Neural progenitor cell (in vitro differentiated cells): ENCODE measurements around the gene BRCA1. TPM values are rescaled to one million over a fixed set of nuclear protein-coding genes. Genes with fewer than 3 reads are reported as not detected.
"Not testable (repeated sequence)": the region's sequence is repeated elsewhere in the genome, so short reads cannot be mapped to it uniquely, and the experiment has no call there.

ENCODE experiments used
- DNase-seq: peaks from one replicate; pipeline ENCODE4 v3.0.0-alpha.2; 2016; ENCODE audit warnings: low spot score
- H2AFZ ChIP-seq: fragments of 200-600 bp; sonication (generic); replicated peaks from 2 replicates; pipeline ENCODE4 v1.6.1; 2016; ENCODE audit warnings: antibody characterized with exemption
- H3F3A ChIP-seq: fragments of 200-600 bp; sonication (generic); 2 replicates; pipeline ENCODE4 v1.6.1; 2016; ENCODE audit warnings: antibody characterized with exemption, low read depth
- H3K27ac ChIP-seq: fragments of 200-600 bp; sonication (generic); 2 replicates; pipeline ENCODE4 v1.5.1; 2016; ENCODE audit warnings: mild to moderate bottlenecking
- H3K27me3 ChIP-seq: fragments of 200-600 bp; sonication (generic); 2 replicates; pipeline ENCODE4 v1.6.1; 2016; ENCODE audit warnings: mild to moderate bottlenecking, moderate library complexity
- H3K36me3 ChIP-seq: fragments of 200-600 bp; sonication (generic); 2 replicates; pipeline ENCODE4 v1.5.1; 2016
- H3K4me1 ChIP-seq: fragments of 200-600 bp; sonication (generic); 2 replicates; pipeline ENCODE4 v1.6.1; 2016; ENCODE audit warnings: mixed run types
- H3K4me2 ChIP-seq: fragments of 200-600 bp; sonication (generic); 2 replicates; pipeline ENCODE4 v1.6.1; 2016
- H3K4me3 ChIP-seq: fragments of 200-600 bp; sonication (generic); 2 replicates; pipeline ENCODE4 v1.5.1; 2016
- H3K79me2 ChIP-seq: fragments of 200-600 bp; sonication (generic); 2 replicates; pipeline ENCODE4 v1.6.1; 2016; ENCODE audit warnings: low read depth
- H3K9ac ChIP-seq: fragments of 200-600 bp; sonication (generic); 2 replicates; pipeline ENCODE4 v1.6.1; 2016
- H3K9me3 ChIP-seq: fragments of 200-600 bp; sonication (generic); 2 replicates; pipeline ENCODE4 v1.5.1; 2016; ENCODE audit warnings: low read depth
- H4K20me1 ChIP-seq: fragments of 200-600 bp; sonication (generic); 2 replicates; pipeline ENCODE4 v1.6.1; 2016; ENCODE audit warnings: low read depth
- H3K27ac Mint-ChIP-seq: 3 replicates; pipeline ENCODE4 v1.8.0; 2021; ENCODE audit warnings: mixed read lengths
- H3K27me3 Mint-ChIP-seq: 2 replicates; pipeline ENCODE4 v1.8.0; 2022; ENCODE audit warnings: low read depth, mild to moderate bottlenecking, inconsistent platforms, moderate library complexity, mixed read lengths; ENCODE audit not compliant: insufficient read depth
- H3K36me3 Mint-ChIP-seq: 3 replicates; pipeline ENCODE4 v1.8.0; 2021; ENCODE audit warnings: mixed read lengths
- H3K4me1 Mint-ChIP-seq: 3 replicates; pipeline ENCODE4 v1.8.0; 2021; ENCODE audit warnings: mixed read lengths
- H3K4me3 Mint-ChIP-seq: 3 replicates; pipeline ENCODE4 v1.8.0; 2021; ENCODE audit warnings: mild to moderate bottlenecking, moderate library complexity, mixed read lengths
- H3K9me3 Mint-ChIP-seq: 3 replicates; pipeline ENCODE4 v1.8.0; 2020; ENCODE audit warnings: mixed read lengths
- EZH2 ChIP-seq: fragments of 200-600 bp; sonication (generic); IDR thresholded peaks from 2 replicates; pipeline ENCODE4 v1.6.1; 2017; ENCODE audit warnings: antibody characterized with exemption, mild to moderate bottlenecking, moderate library complexity
- EZH2phosphoT487 ChIP-seq: fragments of 200-600 bp; sonication (generic); IDR thresholded peaks from 2 replicates; pipeline ENCODE4 v1.6.1; 2017; ENCODE audit warnings: antibody characterized with exemption
- total RNA-seq: library from RNA; depleted of rRNA; stranded (reverse); fragments of >200 nt; gene quantifications from 2 replicates; pipeline ENCODE4 v1.2.3, GENCODE V29; 2015; ENCODE audit warnings: low replicate concordance
- TF ChIP-seq, protein P1 (sequence below): fragments of 200-600 bp; sonication (generic); IDR thresholded peaks from 2 replicates; pipeline ENCODE4 v1.5.1; 2017; ENCODE audit warnings: antibody characterized with exemption, mild to moderate bottlenecking

BRCA1 gene
- total RNA-seq, 1 donor from 2014 or later = 77.3 TPM

- Histone ChIP-seq H3F3A (no peaks in the 10 kb centered on the region), H3K9me3 (no peaks in the 10 kb centered on the region), H3K4me2 (no peak overlapping the region), H3K79me2 (no peaks in the 10 kb centered on the region), H3K27me3 (no peaks in the 10 kb centered on the region), H2AFZ (no peak overlapping the region), H3K36me3 (no peaks in the 10 kb centered on the region), H3K4me3 (no peak overlapping the region), H4K20me1 (no peaks in the 10 kb centered on the region), H3K27ac (no peak overlapping the region), H3K9ac (no peak overlapping the region), H3K4me1 (no peaks in the 10 kb centered on the region)
- H3K27ac Mint-ChIP-seq = no peak overlapping the region
- TF ChIP-seq EZH2 = no peak
- TF ChIP-seq, protein P1, sequence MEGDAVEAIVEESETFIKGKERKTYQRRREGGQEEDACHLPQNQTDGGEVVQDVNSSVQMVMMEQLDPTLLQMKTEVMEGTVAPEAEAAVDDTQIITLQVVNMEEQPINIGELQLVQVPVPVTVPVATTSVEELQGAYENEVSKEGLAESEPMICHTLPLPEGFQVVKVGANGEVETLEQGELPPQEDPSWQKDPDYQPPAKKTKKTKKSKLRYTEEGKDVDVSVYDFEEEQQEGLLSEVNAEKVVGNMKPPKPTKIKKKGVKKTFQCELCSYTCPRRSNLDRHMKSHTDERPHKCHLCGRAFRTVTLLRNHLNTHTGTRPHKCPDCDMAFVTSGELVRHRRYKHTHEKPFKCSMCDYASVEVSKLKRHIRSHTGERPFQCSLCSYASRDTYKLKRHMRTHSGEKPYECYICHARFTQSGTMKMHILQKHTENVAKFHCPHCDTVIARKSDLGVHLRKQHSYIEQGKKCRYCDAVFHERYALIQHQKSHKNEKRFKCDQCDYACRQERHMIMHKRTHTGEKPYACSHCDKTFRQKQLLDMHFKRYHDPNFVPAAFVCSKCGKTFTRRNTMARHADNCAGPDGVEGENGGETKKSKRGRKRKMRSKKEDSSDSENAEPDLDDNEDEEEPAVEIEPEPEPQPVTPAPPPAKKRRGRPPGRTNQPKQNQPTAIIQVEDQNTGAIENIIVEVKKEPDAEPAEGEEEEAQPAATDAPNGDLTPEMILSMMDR = no peak
- TF ChIP-seq EZH2phosphoT487 = no peak
- no peak overlapping the region for H3K4me3 Mint-ChIP-seq
- peaks cover 7% of the 10 kb centered on the region for H3K36me3 Mint-ChIP-seq
- H3K27me3 Mint-ChIP-seq = peaks cover 4% of the 10 kb centered on the region
- DNase-seq = no peak
- H3K9me3 Mint-ChIP-seq = no peaks in the 10 kb centered on the region
- H3K4me1 Mint-ChIP-seq = peaks cover 3% of the 10 kb centered on the region
These were observed 10.3 kb upstream of the BRCA1 start for GRCh38 chr17:43135454-43135819.

- no peaks in the 10 kb centered on the region for H3K36me3 ChIP-seq
- no peaks in the 10 kb centered on the region for H3K79me2 ChIP-seq
- no peaks in the 10 kb centered on the region for H3F3A ChIP-seq
- no peaks in the 10 kb centered on the region for H3K9me3 ChIP-seq
- Mint-ChIP-seq H3K36me3 (peaks cover 7% of the 10 kb centered on the region), H3K9me3 (no peaks in the 10 kb centered on the region), H3K4me1 (peaks cover 3% of the 10 kb centered on the region), H3K27me3 (peaks cover 4% of the 10 kb centered on the region), H3K4me3 (no peak overlapping the region), H3K27ac (no peak overlapping the region)
- H3K27me3 ChIP-seq = no peaks in the 10 kb centered on the region
- TF ChIP-seq EZH2phosphoT487 = no peak
- TF ChIP-seq EZH2 = no peak
- TF ChIP-seq, protein P1 = no peak
- H3K4me3 ChIP-seq = no peak overlapping the region
- H3K9ac ChIP-seq = no peak overlapping the region
- no peak overlapping the region for H3K27ac ChIP-seq
- H4K20me1 ChIP-seq = no peaks in the 10 kb centered on the region
- H3K4me2 ChIP-seq = no peak overlapping the region
- no peak overlapping the region for H2AFZ ChIP-seq
- no peak for DNase-seq
- H3K4me1 ChIP-seq = no peaks in the 10 kb centered on the region
These were observed 9.8 kb upstream of the BRCA1 start for GRCh38 chr17:43134774-43135453.

- H3K4me3 Mint-ChIP-seq, H3K27ac Mint-ChIP-seq, H3K4me3 ChIP-seq, H3K9ac ChIP-seq, H3K4me2 ChIP-seq, H3K9me3 ChIP-seq, H3K27me3 ChIP-seq, H3K4me1 Mint-ChIP-seq, H3K4me1 ChIP-seq, DNase-seq, H3F3A ChIP-seq, H3K36me3 ChIP-seq, H3K36me3 Mint-ChIP-seq, H4K20me1 ChIP-seq, H2AFZ ChIP-seq, H3K27me3 Mint-ChIP-seq, H3K79me2 ChIP-seq, H3K9me3 Mint-ChIP-seq, H3K27ac ChIP-seq: not testable (repeated sequence)
These were observed 8.3 kb upstream of the BRCA1 start for GRCh38 chr17:43133439-43133838.

DNA sequence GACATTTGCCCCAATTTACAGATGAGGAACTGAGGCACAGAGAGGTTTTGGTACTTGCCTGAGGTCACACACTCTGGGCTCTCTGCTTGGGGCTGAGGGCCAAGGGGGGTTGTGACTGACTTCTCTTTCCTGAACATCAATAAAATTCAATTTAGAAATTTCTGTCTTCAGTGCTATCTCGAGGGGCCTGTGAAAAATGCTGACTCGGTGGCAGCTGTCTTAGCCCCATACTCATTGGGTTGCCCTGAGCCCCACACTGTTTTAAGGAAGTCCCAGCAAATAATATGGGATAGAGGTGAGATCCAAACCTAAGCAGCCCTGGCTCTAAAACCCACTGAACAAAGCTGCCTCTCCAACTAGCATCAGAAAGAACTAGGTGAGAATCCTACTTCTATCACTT, 7.0 kb upstream of the BRCA1 start:
- Histone ChIP-seq H3F3A (no peaks in the 10 kb centered on the region), H3K9ac (no peak overlapping the region), H3K27me3 (no peaks in the 10 kb centered on the region), H3K4me1 (no peaks in the 10 kb centered on the region), H3K9me3 (no peaks in the 10 kb centered on the region), H4K20me1 (no peaks in the 10 kb centered on the region), H2AFZ (no peak overlapping the region), H3K4me3 (no peak overlapping the region), H3K79me2 (peaks cover 5% of the 10 kb centered on the region), H3K27ac (no peak overlapping the region), H3K36me3 (no peaks in the 10 kb centered on the region), H3K4me2 (no peak overlapping the region)
- Mint-ChIP-seq H3K9me3 (no peaks in the 10 kb centered on the region), H3K36me3 (peaks cover 5% of the 10 kb centered on the region), H3K27ac (no peak overlapping the region), H3K4me1 (peaks cover 3% of the 10 kb centered on the region), H3K4me3 (no peak overlapping the region), H3K27me3 (peaks cover 6% of the 10 kb centered on the region)
- TF ChIP-seq, protein P1 = no peak
- no peak for TF ChIP-seq EZH2
- no peak for TF ChIP-seq EZH2phosphoT487
- no peak for DNase-seq
